Diencephalon (tissue), 1 donor: Measurements from ENCODE around the gene OR10H2. TPM values are rescaled to one million over a fixed set of nuclear protein-coding genes. Genes with fewer than 3 reads are reported as not detected.

ENCODE experiments used
- total RNA-seq: library from RNA; depleted of rRNA; stranded (reverse); fragments of >200 nt; gene quantifications from one replicate; pipeline ENCODE4 v1.2.3, GENCODE V29; 2014

The OR10H2 gene, protein sequence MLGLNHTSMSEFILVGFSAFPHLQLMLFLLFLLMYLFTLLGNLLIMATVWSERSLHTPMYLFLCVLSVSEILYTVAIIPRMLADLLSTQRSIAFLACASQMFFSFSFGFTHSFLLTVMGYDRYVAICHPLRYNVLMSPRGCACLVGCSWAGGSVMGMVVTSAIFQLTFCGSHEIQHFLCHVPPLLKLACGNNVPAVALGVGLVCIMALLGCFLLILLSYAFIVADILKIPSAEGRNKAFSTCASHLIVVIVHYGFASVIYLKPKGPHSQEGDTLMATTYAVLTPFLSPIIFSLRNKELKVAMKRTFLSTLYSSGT
- not detected for total RNA-seq

DNA sequence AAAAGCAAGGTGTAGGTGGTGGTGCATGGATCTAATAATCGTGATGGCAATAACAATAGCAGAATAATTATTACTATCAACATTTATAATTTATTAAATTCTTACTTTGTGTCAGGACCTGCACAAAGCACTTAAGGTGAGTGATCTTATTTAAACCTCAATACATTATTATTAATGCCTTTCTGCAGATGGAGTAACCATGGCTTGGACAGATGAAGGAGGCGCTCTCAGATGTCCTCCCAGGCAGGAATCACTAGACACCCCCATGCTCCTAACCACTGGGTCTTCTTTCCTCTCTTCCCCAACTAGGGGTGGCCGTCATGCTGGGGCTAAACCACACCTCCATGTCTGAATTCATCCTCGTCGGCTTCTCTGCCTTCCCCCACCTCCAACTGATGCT lies at the start of gene OR10H2:
Gene OR10H2 (plus strand): TSS at position 301 of the 400 bp plus-strand sequence. CDS start 20 bp downstream, at position 321.

DNA sequence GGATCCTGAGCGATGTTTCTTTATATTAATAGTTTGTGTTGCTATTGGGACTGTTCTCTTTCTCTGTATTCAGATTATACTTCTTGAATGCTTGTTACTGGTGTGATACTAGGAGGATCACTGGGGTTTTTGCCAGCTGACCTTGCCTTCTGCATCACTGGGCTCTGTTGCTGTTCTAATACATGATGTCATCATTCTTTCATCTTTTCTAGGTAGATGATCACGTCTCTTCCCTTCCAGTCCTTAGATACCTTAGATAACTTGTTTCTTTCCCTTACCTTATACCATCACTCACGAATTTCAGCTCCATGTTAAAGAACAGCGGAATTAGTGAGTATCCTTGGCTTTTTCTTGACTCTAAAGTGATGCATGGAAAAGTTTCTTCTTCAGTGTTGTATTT lies 9.9 kb downstream of the OR10H2 start, which contains the start of gene OR10H3:
Gene OR10H3 (plus strand): TSS at position 264 of the 400 bp plus-strand sequence. CDS start 3,408 bp downstream, outside the sequence.

Other genes starting within 250 kb of the OR10H2 start
- gene PGLYRP2, start 248.5 kb upstream of the OR10H2 start, total RNA-seq, result not detected
- not detected for gene CYP4F22, start 219.5 kb upstream of the OR10H2 start, total RNA-seq
- not detected for gene CYP4F8, start 112.8 kb upstream of the OR10H2 start, total RNA-seq
- 0.23 TPM for gene CYP4F3, start 87.1 kb upstream of the OR10H2 start, total RNA-seq
- gene CYP4F12, start 54.9 kb upstream of the OR10H2 start, total RNA-seq, result 0.69 TPM
- not detected for gene OR10H3, start 10.0 kb downstream of the OR10H2 start, total RNA-seq
- not detected for gene OR10H5, start 59.6 kb downstream of the OR10H2 start, total RNA-seq
- not detected for gene OR10H1, start 87.6 kb downstream of the OR10H2 start, total RNA-seq
- gene CYP4F2, start 170.1 kb downstream of the OR10H2 start, total RNA-seq, result not detected
- 0.23 TPM for gene CYP4F11, start 206.5 kb downstream of the OR10H2 start, total RNA-seq
- gene OR10H4, start 221.0 kb downstream of the OR10H2 start, total RNA-seq, result not detected